ENCODE results near the gene LYPD3.
"Not testable (repeated sequence)": the region's sequence is repeated elsewhere in the genome, so short reads cannot be mapped to it uniquely, and the experiment has no call there.

Gene LYPD3

GRCh38 chr19:43460362-43461016 lies 4.9 kb downstream of the LYPD3 start:
- DNase-seq, result no peak

GRCh38 chr19:43457809-43458208 lies 7.6 kb downstream of the LYPD3 start:
- no peak for DNase-seq

DNA sequence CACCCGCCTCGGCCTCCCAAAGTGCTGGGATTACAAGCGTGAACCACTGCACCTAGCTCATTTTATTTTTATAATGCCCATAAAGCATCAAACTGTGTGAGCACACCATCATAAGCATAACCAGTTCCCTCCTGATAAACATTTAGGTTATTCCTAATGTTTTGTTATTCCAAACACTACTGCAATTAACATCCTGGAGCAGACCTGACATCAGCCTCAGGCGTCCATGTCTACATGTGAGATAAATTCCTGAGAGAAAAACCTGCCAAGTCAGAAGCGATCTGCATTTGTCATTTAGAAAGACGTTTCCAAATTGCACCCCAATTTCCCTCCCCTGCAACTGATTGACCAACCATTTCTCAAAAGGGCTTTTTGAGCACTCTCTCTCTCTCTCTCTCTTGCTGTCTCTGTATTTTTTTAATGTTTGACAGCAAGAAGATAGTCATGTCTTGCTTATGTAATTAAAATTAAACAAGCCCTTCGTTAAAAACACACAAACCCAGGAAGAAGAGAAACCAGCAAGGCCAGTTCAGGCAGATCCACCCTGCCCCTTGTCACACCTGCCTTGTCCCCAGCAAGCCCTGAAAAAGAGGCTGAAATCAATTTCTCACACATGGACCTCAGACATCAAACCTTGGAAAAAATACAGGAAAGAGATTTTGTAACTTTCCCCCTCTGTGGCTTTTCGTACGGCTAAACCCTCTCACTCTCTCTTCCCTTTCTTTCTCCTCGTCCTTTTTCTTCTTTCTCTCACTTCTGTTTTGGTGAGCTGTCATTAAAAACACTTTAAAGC lies 9.9 kb downstream of the LYPD3 start:
- no peak for DNase-seq

- DNase-seq, result no peak
Measured at GRCh38 chr19:43454031-43454430, 11.4 kb downstream of the LYPD3 start.

- no peak for DNase-seq
Measured at GRCh38 chr19:43452582-43452981, 12.8 kb downstream of the LYPD3 start.

DNA sequence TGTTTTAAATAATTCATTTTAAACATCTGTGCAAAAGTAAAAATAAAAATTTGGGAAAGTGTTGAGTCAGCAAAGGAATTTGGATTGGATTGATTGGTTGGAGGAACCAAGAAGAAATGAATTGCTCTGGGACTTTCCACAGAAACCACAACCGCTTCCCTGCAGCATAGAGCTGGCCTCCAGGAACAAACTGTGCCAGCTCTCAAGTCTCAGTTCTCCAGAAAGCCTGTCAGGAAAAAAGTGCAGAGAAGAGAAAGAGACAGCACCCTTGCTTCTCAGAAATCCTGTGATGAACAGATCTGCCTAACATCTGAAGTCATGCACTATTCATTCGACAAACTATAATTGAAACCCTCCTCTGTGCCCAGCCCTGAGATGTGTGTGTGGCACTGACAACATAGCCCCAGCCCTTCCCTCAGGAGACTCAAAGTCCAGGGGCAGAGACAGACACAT lies 14.8 kb downstream of the LYPD3 start:
- no peak for DNase-seq

DNA sequence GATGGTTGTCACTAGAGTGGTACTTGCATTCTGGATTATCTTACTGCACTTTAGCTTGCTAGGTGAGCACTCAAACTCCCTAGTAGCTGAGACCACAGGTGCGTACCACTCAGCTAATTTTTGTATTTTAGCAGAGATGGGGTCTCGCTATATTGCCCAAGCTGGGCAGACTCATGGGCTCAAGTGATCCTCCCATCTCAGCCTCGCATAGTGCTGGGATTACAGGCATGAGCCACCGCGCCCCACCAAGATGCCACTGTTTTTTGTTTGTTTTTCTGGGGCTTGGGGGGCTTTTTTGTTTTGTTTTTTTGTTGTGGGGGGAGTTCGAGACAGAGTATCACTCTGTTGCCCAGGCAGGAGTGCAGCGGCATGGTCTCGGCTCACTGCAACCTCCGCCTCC lies 17.8 kb downstream of the LYPD3 start:
- no peak for DNase-seq

DNA sequence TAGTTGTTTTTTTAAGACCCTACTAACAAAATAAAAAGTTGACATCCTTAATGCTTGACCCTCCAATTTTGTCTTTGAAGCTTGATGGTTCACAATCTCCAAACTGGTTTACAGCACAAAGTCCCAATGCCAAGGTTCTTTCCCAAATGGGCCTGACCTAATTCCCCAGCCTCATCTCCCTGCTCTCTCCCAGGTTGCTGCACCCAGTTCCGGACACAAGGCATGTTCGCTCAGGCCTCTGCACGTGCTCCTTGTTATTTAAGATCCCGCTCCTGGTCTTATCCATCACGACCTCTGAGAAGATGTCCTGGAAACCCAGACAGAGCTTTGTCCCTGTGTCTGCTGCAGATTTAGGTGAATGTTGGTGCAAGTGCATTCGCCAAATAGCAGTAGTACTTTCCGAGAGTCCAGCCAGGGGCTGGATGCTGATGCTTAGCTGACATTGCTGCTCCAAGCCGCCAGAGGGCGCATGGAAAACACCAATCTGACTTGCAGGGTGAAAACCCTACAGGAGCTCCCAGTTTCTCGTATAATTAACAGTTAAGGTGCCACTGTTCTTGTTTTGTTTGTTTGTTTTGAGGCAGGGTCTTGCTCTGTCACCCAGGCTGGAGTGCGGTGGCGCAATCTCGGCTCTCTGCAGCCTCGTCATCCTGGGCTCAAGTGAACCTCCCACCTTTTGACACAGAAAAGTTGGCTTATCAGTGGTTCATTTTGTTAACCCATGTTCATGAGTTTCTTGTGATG lies 18.5 kb downstream of the LYPD3 start:
- DNase-seq, result peak; percentile 33

GRCh38 chr19:43445426-43445825 lies 20.0 kb downstream of the LYPD3 start:
- DNase-seq, result no peak

GRCh38 chr19:43444531-43445287 lies 20.7 kb downstream of the LYPD3 start:
- no peak for DNase-seq

GRCh38 chr19:43444091-43444490 lies 21.3 kb downstream of the LYPD3 start:
- not testable (repeated sequence) for DNase-seq

- no peak for DNase-seq
Measured at GRCh38 chr19:43441716-43442115, 23.7 kb downstream of the LYPD3 start.

GRCh38 chr19:43439709-43440063 lies 25.7 kb downstream of the LYPD3 start:
- no peak for DNase-seq

GRCh38 chr19:43439032-43439708 lies 26.2 kb downstream of the LYPD3 start:
- DNase-seq, result no peak

- no peak for DNase-seq
Measured at GRCh38 chr19:43438291-43439031, 26.9 kb downstream of the LYPD3 start.

DNA sequence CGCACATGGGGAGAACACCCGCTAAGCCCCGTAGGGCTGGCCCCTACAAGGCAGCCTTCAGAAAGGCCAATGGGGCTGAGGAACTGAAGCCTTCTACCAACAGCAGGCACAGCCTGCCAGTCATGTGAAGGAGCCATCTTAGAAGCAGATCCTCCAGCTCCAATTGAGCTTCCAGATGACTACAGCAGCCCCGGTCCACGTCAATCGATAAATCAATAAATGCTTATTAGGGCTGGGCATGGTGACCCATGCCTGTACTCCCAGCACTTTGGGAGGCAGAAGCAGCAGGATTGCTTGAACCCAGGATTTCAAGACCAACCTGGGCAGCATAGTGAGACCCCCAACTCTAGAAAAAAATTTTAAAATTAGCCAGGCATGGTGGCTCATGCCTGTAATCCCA lies 27.7 kb downstream of the LYPD3 start:
- no peak for DNase-seq

- DNase-seq, result not testable (repeated sequence)
Measured at GRCh38 chr19:43437284-43437683, 28.1 kb downstream of the LYPD3 start.

DNA sequence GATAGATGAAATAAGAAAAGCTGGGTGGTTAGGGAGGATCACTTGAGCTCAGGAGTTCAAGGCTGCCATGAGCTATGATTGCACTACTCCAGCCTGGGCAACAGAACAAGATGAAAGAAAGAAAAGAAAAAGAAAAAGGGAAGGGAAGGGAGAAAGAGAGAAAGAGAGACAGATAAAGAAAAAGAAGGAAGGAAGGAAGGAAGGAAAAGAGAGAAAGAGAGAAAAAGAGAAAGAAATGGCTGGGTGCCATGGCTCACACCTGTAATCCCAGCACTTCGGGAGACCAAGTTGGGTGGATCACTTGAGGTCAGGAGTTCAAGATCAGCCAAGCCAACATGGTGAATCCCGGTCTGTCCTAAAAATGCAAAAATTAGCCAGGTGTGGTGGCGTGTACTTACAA lies 29.6 kb downstream of the LYPD3 start:
- no peak for DNase-seq

GRCh38 chr19:43433689-43434088 lies 31.7 kb downstream of the LYPD3 start:
- DNase-seq, result no peak

DNA sequence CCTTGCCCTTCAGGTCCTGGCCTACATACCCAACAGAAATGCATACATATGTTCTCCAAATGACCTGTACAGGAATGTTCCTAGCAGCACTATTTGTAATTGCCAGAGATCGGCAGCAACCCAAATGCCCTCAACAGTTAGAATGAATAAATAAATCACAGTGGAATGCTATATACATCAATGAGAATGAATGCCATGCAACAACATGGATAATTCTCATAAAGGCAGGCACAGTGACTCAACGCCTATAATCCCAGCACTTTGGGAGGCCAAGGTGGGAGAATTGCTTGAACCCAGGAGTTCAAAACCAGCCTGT lies 32.1 kb downstream of the LYPD3 start:
- no peak for DNase-seq

DNA sequence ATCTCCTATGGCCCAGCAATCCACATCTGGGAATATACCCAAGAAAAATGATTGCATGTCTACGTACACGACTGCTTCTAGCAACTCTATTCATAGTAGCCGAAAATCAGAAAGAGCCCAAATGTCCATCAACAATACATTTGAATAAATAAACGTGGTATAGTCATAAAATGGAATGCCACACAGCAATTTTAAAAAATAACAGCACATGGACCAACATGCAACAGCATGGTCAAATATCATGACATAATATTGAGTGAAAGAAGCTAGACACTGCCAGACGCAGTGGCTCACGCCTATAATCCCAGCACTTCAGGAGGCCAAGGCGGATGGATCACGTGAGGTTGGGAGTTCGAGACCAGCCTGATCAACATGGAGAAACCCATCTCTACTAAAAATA lies 34.4 kb downstream of the LYPD3 start:
- DNase-seq, result no peak

DNA sequence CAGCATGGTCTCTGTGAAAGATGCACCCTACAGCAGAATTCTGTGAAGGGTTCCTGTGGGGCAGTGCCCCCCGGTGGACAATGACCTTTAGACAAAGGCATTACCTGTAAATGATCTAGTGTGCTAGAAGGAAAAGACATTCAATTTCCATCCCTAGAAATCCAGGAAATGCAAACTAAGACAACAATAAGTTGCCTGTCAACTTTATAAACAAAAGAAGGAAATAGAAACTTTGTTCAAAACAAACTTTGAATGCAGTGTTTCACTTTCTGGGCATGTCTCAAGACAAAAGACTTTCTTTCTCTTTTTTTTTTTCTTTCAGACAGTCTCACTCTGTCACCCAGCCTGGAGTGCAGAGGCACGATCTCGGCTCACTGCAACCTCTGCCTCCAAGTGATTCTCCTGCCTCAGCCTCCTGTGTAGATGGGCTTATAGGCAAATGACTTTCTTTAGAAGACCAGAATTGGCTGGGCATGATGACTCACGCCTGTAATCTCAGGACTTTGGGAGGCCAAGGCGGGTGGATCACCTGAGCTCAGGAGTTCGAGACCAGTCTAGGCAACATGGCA lies 35.2 kb downstream of the LYPD3 start:
- no peak for DNase-seq

Measured in GOT3 (cell line).